Transverse colon (tissue), 4 donors: ENCODE data around the gene LCA5L. TPM values are rescaled to one million over a fixed set of nuclear protein-coding genes. Genes with fewer than 3 reads are reported as not detected.
A peak's percentile ranks its signal among the peaks of the same experiment; 100 is the strongest.

Experiments
- DNase-seq: peaks from one replicate; pipeline ENCODE4 v3.0.0-alpha.2; 2019
- H3K27ac ChIP-seq, 4 donors: fragments of 200-600 bp; sonication (generic); 2 replicates each; pipeline ENCODE4 v1.5.1; 2016 to 2018; ENCODE audit warnings: inconsistent platforms in 4 of 4
- H3K27me3 ChIP-seq: fragments of 200-600 bp; sonication (generic); 2 replicates; pipeline ENCODE4 v1.5.1; 2017; ENCODE audit warnings: inconsistent platforms
- H3K36me3 ChIP-seq, 4 donors: fragments of 200-600 bp; sonication (generic); 2 replicates each; pipeline ENCODE4 v1.5.1; 2017 to 2019; ENCODE audit warnings: inconsistent platforms in 4 of 4
- H3K4me1 ChIP-seq, 4 donors: fragments of 200-600 bp; sonication (generic); 2 replicates each; pipeline ENCODE4 v1.5.1; 2017 to 2020; ENCODE audit warnings: inconsistent platforms in 4 of 4
- H3K4me3 ChIP-seq, 4 donors: fragments of 200-600 bp; sonication (generic); 1 replicate in 1 of 4; 2 replicates in 3 of 4; pipeline versions ENCODE4 v1.5.1 to v1.6.1; 2017 to 2019; ENCODE audit warnings: inconsistent platforms in 4 of 4
- H3K9me3 ChIP-seq, 2 donors: fragments of 200-600 bp; sonication (generic); 2 replicates each; pipeline ENCODE4 v1.5.1; 2017 to 2019; ENCODE audit warnings: inconsistent platforms in 2 of 2
- EP300 ChIP-seq: sonication (generic); formaldehyde crosslinking; IDR thresholded peaks from one replicate; pipeline ENCODE4 v1.6.1; 2017; ENCODE audit warnings: antibody characterized with exemption, low read depth
- POLR2A ChIP-seq: fragments of 450-650 bp; IDR thresholded peaks from one replicate; pipeline ENCODE4 v1.6.1; 2016; ENCODE audit warnings: antibody characterized with exemption, mild to moderate bottlenecking, moderate library complexity
- POLR2AphosphoS5 ChIP-seq, 3 donors: sonication (generic); formaldehyde crosslinking; IDR thresholded peaks; one replicate each; pipeline ENCODE4 v1.6.1; 2016; ENCODE audit warnings: antibody characterized with exemption in 3 of 3
- WGBS, 2 donors: methylation state at CpG; one replicate each; pipeline ENCODE4 v1.1.5; 2018; ENCODE audit warnings: low coverage in 1 of 2; 5-methylcytosine and 5-hydroxymethylcytosine counted together
- in situ Hi-C, 4 donors: fragments of 200-750 bp; cut with MboI; loops; one replicate each; pipeline versions ENCODE4 v1.15.0 to v1.15.1; 2017; ENCODE audit warnings: low sequenced_read_pairs in 3 of 4, low pct_ligation_motif_present in 1 of 4, low pct_unique_long_range_greater_than_20kb in 1 of 4
- intact Hi-C: fragments of 100-400 bp; cut with DNase I; formaldehyde crosslinking; loops from one replicate; pipeline ENCODE4 v1.15.1; 2023; ENCODE audit warnings: low total_unique reads
- total RNA-seq, 4 donors: library from RNA; depleted of rRNA; stranded (reverse); fragments of >200 nt; gene quantifications; one replicate each; pipeline ENCODE4 v1.1.0, GENCODE V29; 2016
- TF ChIP-seq, protein P1 (sequence below), 5 experiments: fragments of 200-600 bp in 3 of 5; fragments of 450-650 bp in 2 of 5; sonication (generic) in 3 of 5; IDR thresholded peaks; 1 replicate in 2 of 5; 2 replicates in 3 of 5; pipeline ENCODE4 v1.5.1; 2016 to 2017; ENCODE audit warnings: antibody characterized with exemption in 5 of 5, inconsistent platforms in 3 of 5, mild to moderate bottlenecking in 2 of 5, moderate library complexity in 1 of 5

The LCA5L gene
- total RNA-seq, 4 donors from 2014 or later: 0.55 to 0.79 TPM; not detected in 2

DNA sequence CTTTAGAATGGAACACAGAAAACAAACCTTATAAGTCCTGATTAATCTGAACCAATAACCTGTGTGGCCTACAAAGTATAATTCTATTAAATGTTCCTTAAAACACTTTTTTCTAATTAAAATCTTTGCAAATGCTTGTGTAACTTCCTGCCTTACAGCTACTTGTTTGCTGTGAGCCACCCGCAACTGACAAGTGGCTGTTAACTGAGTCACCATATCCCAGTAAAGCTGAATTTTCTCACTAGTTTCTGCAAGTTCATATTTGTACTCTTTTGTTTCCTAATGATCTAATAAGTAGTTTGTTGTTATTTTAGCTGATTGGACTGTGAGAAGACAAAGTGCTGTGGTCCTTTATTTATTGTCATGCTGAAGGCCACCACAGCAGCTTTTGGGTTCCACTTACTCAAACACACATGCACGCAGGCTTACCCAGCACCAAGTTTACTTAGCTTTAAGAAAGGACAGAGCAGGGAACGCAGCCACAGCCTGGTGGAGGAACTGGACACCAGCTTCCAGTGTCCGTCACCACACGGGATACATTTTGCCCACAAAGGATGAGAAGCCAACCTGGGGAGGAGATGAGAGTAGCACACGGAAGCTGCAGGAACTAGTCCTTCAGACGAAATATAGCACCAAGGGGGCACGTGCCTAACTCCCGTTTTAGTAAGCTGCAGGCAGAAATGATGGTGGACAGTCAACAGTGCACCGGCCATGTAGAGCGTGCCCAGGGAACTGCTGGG lies 47.8 kb downstream of the LCA5L start:
- Histone ChIP-seq H3K9me3 (no peaks in the 10 kb centered on the region), H3K4me3 (no peak overlapping the region), H3K27ac (no peak overlapping the region), H3K27me3 (no peaks in the 10 kb centered on the region), H3K4me1 (no peaks in the 10 kb centered on the region), H3K36me3 (peaks cover 0 to 21% (median 6%) of the 10 kb centered on the region in 4 donors)
- in situ Hi-C loops: loop anchor here in 1 of 4 donors (25.0 kb wide), 1 partner anchor 211 kb away; the partner anchor contains the start of gene PSMG1
- no peak for DNase-seq
- 92 to 100% methylated on average over 1 to 11 of the region's 11 CpGs for WGBS, 2 donors
- TF ChIP-seq EP300 (no peak), POLR2AphosphoS5 (IDR thresholded peaks at IDR 0.05) (no peak), POLR2A (no peak)
- TF ChIP-seq, protein P1, sequence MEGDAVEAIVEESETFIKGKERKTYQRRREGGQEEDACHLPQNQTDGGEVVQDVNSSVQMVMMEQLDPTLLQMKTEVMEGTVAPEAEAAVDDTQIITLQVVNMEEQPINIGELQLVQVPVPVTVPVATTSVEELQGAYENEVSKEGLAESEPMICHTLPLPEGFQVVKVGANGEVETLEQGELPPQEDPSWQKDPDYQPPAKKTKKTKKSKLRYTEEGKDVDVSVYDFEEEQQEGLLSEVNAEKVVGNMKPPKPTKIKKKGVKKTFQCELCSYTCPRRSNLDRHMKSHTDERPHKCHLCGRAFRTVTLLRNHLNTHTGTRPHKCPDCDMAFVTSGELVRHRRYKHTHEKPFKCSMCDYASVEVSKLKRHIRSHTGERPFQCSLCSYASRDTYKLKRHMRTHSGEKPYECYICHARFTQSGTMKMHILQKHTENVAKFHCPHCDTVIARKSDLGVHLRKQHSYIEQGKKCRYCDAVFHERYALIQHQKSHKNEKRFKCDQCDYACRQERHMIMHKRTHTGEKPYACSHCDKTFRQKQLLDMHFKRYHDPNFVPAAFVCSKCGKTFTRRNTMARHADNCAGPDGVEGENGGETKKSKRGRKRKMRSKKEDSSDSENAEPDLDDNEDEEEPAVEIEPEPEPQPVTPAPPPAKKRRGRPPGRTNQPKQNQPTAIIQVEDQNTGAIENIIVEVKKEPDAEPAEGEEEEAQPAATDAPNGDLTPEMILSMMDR (IDR thresholded peaks at IDR 0.05): no peak
- intact Hi-C loops: no loop called here

DNA sequence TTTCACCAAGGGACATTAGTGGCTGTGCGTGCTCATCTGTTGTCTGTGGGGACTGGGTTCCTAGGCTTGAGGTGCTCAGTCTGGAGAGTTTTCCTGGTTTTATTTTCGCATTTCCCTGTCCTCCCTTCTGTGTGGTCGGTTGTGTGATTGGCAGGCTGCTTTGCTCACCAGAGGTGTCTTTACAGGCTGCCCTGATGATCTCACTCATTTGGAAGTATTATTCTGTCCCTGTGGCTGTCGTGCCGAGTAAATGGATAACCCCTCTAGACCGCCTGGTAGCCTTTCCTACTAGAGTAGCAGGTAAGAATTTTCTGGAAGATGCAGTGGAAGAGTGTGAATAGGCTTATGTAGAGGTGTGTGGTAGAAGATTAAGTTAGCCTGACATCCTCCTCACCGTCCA lies 52.6 kb downstream of the LCA5L start:
- H3K4me1 ChIP-seq: peaks cover 0 to 12% (median 9%) of the 10 kb centered on the region in 4 donors
- H3K36me3 ChIP-seq: peaks cover 0 to 33% (median 14%) of the 10 kb centered on the region in 4 donors
- no peak for TF ChIP-seq EP300
- TF ChIP-seq POLR2AphosphoS5 (IDR thresholded peaks at IDR 0.05): no peak
- TF ChIP-seq, protein P1 (IDR thresholded peaks at IDR 0.05): no peak
- no peak for TF ChIP-seq POLR2A
- intact Hi-C loops (no loop called here), in situ Hi-C loops (loop anchor here in 1 of 4 donors (25.0 kb wide), 1 partner anchor 206 kb away; the partner anchor contains the start of gene PSMG1)
- no peaks in the 10 kb centered on the region for H3K27me3 ChIP-seq
- H3K27ac ChIP-seq: no peak overlapping the region
- no peak for DNase-seq
- no peaks in the 10 kb centered on the region for H3K9me3 ChIP-seq
- no peak overlapping the region for H3K4me3 ChIP-seq
- WGBS, 2 donors: 93 to 100% methylated on average over 4 to 7 of the region's 7 CpGs

DNA sequence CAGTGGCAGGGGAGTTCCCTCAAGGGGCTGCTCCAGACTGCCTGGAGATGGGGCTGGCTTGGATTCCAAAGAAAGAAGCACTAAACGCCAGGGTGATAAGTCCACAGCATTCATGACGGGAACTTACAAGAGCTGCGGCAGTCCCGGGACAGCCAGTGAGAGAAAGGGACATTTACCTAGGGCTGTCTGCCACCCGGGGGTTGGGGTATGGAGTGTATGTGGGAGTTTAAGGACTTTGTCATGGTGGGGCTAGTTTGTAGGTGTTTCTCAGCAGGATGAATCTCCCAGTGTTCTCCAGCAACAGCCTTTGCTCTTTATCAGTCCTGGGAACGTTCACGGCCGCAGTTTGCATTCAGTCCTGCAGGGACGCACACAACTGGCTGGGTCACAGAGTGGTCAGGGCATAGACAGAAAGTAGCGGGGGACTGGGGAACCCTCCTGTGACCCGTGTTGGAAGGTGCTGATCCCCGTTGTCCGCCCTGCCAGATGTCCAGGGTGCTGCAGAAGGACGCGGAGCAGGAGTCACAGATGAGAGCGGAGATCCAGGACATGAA lies 55.3 kb downstream of the LCA5L start:
- intact Hi-C loops (no loop called here), in situ Hi-C loops (loop anchor here in 1 of 4 donors (25.0 kb wide), 1 partner anchor 203 kb away; the partner anchor contains the start of gene PSMG1)
- H3K9me3 ChIP-seq: no peaks in the 10 kb centered on the region
- peaks cover 0 to 27% (median 20%) of the 10 kb centered on the region in 4 donors for H3K4me1 ChIP-seq
- H3K36me3 ChIP-seq: peaks cover 0 to 33% (median 14%) of the 10 kb centered on the region in 4 donors
- no peak overlapping the region for H3K4me3 ChIP-seq
- 79 to 85% methylated on average over 4 to 16 of the region's 16 CpGs for WGBS, 2 donors
- no peak for DNase-seq
- H3K27me3 ChIP-seq: no peaks in the 10 kb centered on the region
- H3K27ac ChIP-seq: no peak overlapping the region
- TF ChIP-seq POLR2AphosphoS5 (IDR thresholded peaks at IDR 0.05) (no peak), EP300 (no peak), POLR2A (no peak)
- TF ChIP-seq, protein P1 (IDR thresholded peaks at IDR 0.05): no peak

DNA sequence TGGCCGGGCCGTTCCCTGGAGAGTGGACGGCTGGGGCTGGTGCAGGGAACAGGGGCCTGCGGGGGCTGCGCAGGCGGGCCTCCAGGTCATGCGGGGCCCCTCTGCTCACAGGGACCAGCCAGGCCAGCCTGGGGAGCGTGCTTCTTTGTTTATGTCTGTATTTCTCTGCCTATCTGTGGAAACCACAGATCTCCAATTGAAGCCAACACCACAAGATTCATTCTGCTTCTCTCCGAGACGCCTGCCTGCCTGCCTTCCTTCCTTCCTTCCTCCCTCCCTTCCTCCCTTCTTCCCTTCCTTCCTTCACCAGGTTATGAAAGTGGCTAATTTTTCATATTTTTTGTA lies 56.8 kb downstream of the LCA5L start:
- DNase-seq: no peak
- Histone ChIP-seq H3K27me3 (no peaks in the 10 kb centered on the region), H3K4me1 (peaks cover 0 to 27% (median 21%) of the 10 kb centered on the region in 4 donors), H3K4me3 (peak overlapping the region in 2 of 4 donors; percentile 34 to 48), H3K9me3 (no peaks in the 10 kb centered on the region), H3K27ac (peak overlapping the region in 3 of 4 donors; percentile 77 to 84 (median 81)), H3K36me3 (peaks cover 0 to 21% (median 10%) of the 10 kb centered on the region in 4 donors)
- WGBS, 2 donors: 5 to 15% methylated on average over 2 to 10 of the region's 10 CpGs
- TF ChIP-seq POLR2A: no peak
- TF ChIP-seq, protein P1 (IDR thresholded peaks at IDR 0.05): peak in 3 of 5 experiments; percentile 4 to 6 (median 5)
- intact Hi-C loops: loop anchor here (1.0 to 5.0 kb wide), 2 partner anchors 41 to 74 kb away; partner anchors contain the start of gene HMGN1
- in situ Hi-C loops: loop anchor here in 2 of 4 donors (10.0 to 25.0 kb wide), 2 partner anchors 74 to 201 kb away; partner anchors contain the start of genes BRWD1 (in 1 of the 2) and PSMG1 (in 1 of the 2)
